Right atrium auricular region (tissue), 2 donors: Measurements from ENCODE around the gene STIP1. TPM values are rescaled to one million over a fixed set of nuclear protein-coding genes. Genes with fewer than 3 reads are reported as not detected.

Source experiments
- DNase-seq: peaks from one replicate; pipeline ENCODE4 v3.0.0-alpha.2; 2019; ENCODE audit warnings: low spot score
- H3K27ac ChIP-seq, 2 donors: fragments of 200-600 bp; sonication (generic); 1 replicate in 1 of 2; 2 replicates in 1 of 2; pipeline ENCODE4 v1.5.1; 2016 to 2019
- H3K27me3 ChIP-seq, 2 donors: fragments of 200-600 bp; sonication (generic); one replicate each; pipeline versions ENCODE4 v1.5.1 to v1.6.0; 2017 to 2019
- H3K36me3 ChIP-seq: fragments of 200-600 bp; sonication (generic); one replicate; pipeline ENCODE4 v1.5.1; 2016
- H3K4me1 ChIP-seq, 2 donors: fragments of 200-600 bp; sonication (generic); one replicate each; pipeline versions ENCODE4 v1.5.1 to v1.6.0; 2017 to 2019
- H3K4me3 ChIP-seq, 2 donors: fragments of 200-600 bp; sonication (generic); 1 replicate in 1 of 2; 2 replicates in 1 of 2; pipeline ENCODE4 v1.5.1; 2017 to 2019; ENCODE audit warnings: mild to moderate bottlenecking in 1 of 2, moderate library complexity in 1 of 2
- H3K9me3 ChIP-seq, 2 donors: fragments of 200-600 bp; sonication (generic); one replicate each; pipeline ENCODE4 v1.5.1; 2019
- CTCF ChIP-seq, 2 donors: fragments of 200-600 bp; sonication (generic); IDR thresholded peaks; one replicate each; pipeline ENCODE4 v1.5.1; 2019; ENCODE audit warnings: antibody characterized with exemption in 2 of 2
- total RNA-seq, 2 donors: library from RNA; depleted of rRNA; stranded (reverse); fragments of >200 nt; gene quantifications; one replicate each; pipeline ENCODE4 v1.1.0, GENCODE V29; 2016

STIP1 gene
- total RNA-seq, 2 donors from 2014 or later = 88.9 to 114 TPM

GRCh38 chr11:64206457-64207255 is 20.7 kb downstream of the STIP1 start, which contains the start of gene FERMT3:
FERMT3 (plus strand) TSS chr11:64206721; CDS start chr11:64207365, 644 bp downstream.
- TF ChIP-seq CTCF (IDR thresholded peaks at IDR 0.05) = no peak
- no peak for DNase-seq
- peaks cover 0 to 38% of the 10 kb centered on the region in 2 donors for H3K4me1 ChIP-seq
- H3K27me3 ChIP-seq = no peaks in the 10 kb centered on the region
- peak within 1 kb of the TSS; percentile 43 to 49 for H3K4me3 ChIP-seq
- no peaks in the 10 kb centered on the region for H3K9me3 ChIP-seq
- peaks cover 39% of the 10 kb centered on the region for H3K36me3 ChIP-seq
- H3K27ac ChIP-seq = peak within 1 kb of the TSS; percentile 84 to 92

- H3K9me3 ChIP-seq = no peaks in the 10 kb centered on the region
- peaks cover 0 to 38% of the 10 kb centered on the region in 2 donors for H3K4me1 ChIP-seq
- DNase-seq = peak; percentile 87
- H3K4me3 ChIP-seq = peak overlapping the region; percentile 43 to 49
- TF ChIP-seq CTCF (IDR thresholded peaks at IDR 0.05) = no peak
- peaks cover 35% of the 10 kb centered on the region for H3K36me3 ChIP-seq
- H3K27me3 ChIP-seq = no peaks in the 10 kb centered on the region
- peak overlapping the region; percentile 84 to 92 for H3K27ac ChIP-seq
Measured at GRCh38 chr11:64207256-64208085, 21.5 kb downstream of the STIP1 start.

- DNase-seq = no peak
- Histone ChIP-seq H3K9me3 (no peaks in the 10 kb centered on the region), H3K27ac (peak overlapping the region; percentile 84 to 92), H3K4me3 (peak overlapping the region; percentile 43 to 49), H3K4me1 (peaks cover 0 to 38% of the 10 kb centered on the region in 2 donors), H3K36me3 (peaks cover 27% of the 10 kb centered on the region), H3K27me3 (no peaks in the 10 kb centered on the region)
- TF ChIP-seq CTCF (IDR thresholded peaks at IDR 0.05) = no peak
Measured at GRCh38 chr11:64208086-64208795, 22.3 kb downstream of the STIP1 start.

- H3K36me3 ChIP-seq = peaks cover 20% of the 10 kb centered on the region
- H3K4me3 ChIP-seq = no peak overlapping the region
- no peak for DNase-seq
- TF ChIP-seq CTCF (IDR thresholded peaks at IDR 0.05) = no peak
- peak overlapping the region; percentile 84 to 92 for H3K27ac ChIP-seq
- H3K9me3 ChIP-seq = no peaks in the 10 kb centered on the region
- peaks cover 0 to 38% of the 10 kb centered on the region in 2 donors for H3K4me1 ChIP-seq
- H3K27me3 ChIP-seq = no peaks in the 10 kb centered on the region
Measured at GRCh38 chr11:64208796-64209562, 23.0 kb downstream of the STIP1 start.

GRCh38 chr11:64209563-64209843 is 23.5 kb downstream of the STIP1 start:
- no peak for TF ChIP-seq CTCF (IDR thresholded peaks at IDR 0.05)
- no peaks in the 10 kb centered on the region for H3K9me3 ChIP-seq
- no peak overlapping the region for H3K4me3 ChIP-seq
- peaks cover 0 to 33% of the 10 kb centered on the region in 2 donors for H3K4me1 ChIP-seq
- peaks cover 16% of the 10 kb centered on the region for H3K36me3 ChIP-seq
- DNase-seq = no peak
- no peaks in the 10 kb centered on the region for H3K27me3 ChIP-seq
- no peak overlapping the region for H3K27ac ChIP-seq
